VCaP (cell line): ENCODE data around the gene CYP2A6.
"Not testable (repeated sequence)": the region's sequence is repeated elsewhere in the genome, so short reads cannot be mapped to it uniquely, and the experiment has no call there.

Source experiments
- H3K27ac ChIP-seq: fragments of 450-650 bp; 2 replicates; pipeline ENCODE4 v1.5.1; 2017
- TF ChIP-seq, protein P1 (sequence below): fragments of 450-650 bp; conservative IDR thresholded peaks from 2 replicates; pipeline ENCODE4 v1.5.1; 2017; ENCODE audit warnings: mild to moderate bottlenecking, moderate library complexity

Gene CYP2A6

DNA sequence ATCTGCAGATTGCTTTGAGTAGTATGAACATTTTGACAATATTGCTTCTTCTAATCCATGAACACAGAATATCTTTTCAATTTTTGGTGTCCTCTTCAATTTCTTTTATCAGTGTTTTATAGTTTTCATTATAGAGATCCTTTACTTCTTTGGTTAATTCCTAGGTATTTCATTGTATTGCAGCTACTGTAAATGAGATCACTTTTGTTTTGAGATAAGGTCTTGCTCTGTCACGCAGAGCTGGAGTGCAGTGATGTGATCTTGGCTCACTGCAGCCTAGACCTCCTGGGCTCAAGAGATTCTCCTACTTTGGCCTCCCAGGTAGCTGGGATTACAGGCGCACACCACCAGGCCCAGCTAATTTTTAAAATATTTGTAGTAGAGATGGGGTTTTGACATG is 22.0 kb upstream of the CYP2A6 start:
- TF ChIP-seq, protein P1, sequence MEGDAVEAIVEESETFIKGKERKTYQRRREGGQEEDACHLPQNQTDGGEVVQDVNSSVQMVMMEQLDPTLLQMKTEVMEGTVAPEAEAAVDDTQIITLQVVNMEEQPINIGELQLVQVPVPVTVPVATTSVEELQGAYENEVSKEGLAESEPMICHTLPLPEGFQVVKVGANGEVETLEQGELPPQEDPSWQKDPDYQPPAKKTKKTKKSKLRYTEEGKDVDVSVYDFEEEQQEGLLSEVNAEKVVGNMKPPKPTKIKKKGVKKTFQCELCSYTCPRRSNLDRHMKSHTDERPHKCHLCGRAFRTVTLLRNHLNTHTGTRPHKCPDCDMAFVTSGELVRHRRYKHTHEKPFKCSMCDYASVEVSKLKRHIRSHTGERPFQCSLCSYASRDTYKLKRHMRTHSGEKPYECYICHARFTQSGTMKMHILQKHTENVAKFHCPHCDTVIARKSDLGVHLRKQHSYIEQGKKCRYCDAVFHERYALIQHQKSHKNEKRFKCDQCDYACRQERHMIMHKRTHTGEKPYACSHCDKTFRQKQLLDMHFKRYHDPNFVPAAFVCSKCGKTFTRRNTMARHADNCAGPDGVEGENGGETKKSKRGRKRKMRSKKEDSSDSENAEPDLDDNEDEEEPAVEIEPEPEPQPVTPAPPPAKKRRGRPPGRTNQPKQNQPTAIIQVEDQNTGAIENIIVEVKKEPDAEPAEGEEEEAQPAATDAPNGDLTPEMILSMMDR, result no peak
- no peak overlapping the region for H3K27ac ChIP-seq

DNA sequence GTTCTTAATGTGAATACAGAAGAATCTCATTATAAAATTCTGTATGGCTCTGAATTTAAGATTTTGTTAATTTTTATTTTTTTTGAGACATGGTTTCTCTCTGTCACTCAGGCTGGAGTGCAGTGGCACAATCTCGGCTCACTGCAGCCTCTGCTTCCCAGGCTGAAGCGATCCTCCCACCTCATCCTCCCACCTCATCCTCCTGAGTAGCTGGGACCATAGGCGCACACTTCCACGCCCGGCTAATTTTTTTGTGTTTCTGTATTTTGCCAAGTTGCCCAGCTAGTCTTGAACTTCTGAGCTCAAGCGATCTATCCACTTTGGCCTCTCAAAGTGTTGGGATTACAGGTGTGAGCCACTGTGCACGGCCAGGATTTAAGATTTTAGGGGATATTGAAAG is 17.5 kb upstream of the CYP2A6 start:
- H3K27ac ChIP-seq, result no peak overlapping the region
- TF ChIP-seq, protein P1, result no peak

DNA sequence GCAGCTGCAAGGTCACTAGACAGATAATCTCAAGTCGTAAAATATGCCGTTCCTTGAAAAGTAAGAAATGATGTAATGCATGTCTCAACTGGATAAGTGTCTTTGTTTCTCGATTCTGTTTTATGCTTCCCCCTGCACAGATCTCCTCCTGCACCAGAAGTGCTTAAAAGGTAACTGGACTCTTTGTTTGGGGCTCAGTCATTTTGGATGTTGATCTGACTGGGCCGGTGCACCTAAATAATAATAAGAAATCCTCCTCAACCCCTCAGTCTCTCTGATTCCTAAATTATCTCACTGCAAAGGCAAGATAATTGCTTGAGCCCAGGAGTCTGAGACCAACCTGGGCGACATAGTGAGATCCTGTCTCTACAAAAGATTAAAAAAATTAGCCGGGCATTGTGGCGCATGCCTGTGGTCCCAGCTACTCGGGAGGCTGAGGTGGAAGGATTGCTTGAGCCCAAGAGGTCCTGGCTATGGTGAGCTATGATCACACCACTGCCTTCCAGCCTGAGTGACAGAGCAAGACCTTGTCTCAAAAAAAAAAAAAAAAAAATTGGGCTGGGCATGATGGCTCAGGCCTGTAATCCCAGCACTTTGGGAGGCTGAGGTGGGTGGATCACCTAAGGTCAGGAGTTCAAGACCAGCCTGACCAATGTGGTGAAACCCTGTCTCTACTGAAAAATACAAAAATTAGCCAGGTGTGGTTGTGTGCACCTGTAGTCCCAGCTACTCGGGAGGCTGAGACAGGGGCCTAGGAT is 14.7 kb upstream of the CYP2A6 start:
- not testable (repeated sequence) for H3K27ac ChIP-seq

DNA sequence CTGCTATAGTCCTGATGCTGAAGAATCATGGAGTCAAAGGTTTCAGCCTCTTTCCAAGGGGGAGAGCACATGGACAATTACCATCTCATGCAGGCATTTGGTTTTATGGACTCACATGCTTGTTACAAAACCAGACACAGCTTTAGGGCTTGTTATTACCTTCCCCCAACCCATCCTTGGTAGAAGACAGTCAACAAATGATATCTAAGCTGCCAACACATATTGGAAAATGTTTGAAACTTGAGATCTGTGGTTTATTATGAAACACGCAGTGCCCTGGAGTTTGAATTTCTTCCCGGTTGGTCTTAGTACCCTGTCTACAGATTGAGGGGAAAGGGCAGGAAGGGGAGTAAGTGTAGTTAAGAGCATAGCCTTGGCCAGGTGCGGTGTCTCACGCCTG is 12.5 kb upstream of the CYP2A6 start:
- TF ChIP-seq, protein P1, result no peak
- no peak overlapping the region for H3K27ac ChIP-seq

DNA sequence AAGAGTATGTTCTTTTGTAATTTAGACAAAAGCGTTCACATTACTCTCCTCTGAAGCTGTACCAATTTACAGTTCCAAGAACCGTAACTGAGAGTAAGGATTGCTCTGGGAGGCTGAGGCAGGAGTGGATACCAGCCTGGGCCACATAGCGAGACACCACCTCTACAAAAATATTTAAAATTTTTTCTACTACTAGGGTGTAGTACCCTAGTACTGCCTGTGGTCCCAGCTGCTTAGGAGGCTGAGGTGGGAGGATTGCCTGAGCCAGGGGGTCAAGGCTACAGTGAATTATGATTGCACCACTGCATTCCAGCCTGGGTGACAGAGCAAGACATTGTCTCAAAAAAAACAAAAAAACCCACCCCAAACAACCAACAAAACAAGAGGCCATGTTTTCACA is 12.1 kb upstream of the CYP2A6 start:
- TF ChIP-seq, protein P1, result no peak
- no peak overlapping the region for H3K27ac ChIP-seq

DNA sequence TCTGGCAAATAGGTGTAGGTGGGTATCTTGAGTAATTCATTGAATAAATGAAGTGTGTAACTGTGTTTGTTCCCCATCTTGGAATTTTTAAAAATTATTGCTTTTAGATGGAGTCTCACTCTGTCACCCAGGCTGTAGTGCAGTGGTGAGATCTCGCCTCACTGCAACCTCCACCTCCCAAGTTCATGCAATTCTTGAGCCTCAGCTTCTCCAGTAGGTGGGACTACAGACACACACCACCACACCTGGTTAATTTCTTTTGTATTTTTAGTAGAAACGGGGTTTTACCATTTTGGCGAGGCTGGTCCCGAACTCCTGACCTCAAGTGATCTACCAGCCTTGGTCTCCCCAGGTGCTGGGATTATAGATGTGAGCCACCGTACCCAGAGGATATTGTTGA is 7.9 kb upstream of the CYP2A6 start:
- H3K27ac ChIP-seq, result no peak overlapping the region
- TF ChIP-seq, protein P1, result no peak

DNA sequence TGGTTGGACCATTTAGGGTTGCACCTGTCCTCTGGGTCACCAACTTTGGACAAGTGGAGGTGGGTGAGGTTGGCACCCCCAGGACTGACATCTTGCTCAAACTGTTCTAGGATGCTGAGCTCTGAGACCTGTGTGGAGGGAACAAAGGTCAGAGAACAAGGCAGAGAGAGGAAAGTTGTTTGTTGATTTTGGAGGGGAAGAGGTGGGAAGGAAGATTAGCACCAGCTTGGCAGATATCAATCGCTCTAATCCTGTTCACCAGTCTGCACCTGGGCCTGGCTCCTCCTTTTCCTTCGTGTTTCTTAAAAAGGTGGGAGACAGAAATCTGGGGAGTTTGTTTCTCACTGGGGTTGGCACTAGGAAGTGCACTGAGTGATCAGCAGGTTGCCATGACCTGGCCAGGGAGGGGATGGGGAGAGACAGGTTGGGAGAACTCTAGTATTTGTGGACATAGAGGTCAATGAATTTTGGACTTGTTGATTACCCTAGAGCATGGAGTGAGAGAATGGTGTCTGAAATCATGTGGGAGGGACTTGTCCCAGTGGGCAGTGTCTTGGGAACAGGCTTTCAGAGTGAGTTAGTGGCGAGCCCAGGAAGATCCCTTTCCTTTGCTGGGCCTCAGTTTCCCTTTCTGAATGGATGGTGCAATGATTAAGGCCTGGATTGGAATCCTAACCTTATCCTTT is 2.4 kb upstream of the CYP2A6 start:
- H3K27ac ChIP-seq, result not testable (repeated sequence)

DNA sequence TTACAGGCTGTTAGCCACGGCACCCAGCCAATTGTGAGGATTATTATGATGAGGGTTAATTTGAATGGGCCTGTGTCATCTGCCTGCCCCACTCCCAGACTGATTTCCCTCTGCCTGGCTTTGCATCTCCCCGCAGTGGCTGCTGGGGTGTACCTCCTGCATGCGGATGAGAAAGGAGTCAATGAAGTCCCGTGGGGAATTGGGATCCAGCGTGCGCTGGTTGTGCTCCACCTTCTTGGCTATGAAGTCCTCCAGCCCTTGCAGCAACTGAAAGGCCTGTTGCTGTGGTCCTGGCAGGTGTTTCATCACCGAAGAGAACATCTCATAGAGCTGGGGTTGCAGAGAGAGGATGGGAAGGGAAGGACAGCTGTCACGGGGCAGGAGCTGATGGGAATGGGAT is 3.5 kb downstream of the CYP2A6 start:
- not testable (repeated sequence) for H3K27ac ChIP-seq

DNA sequence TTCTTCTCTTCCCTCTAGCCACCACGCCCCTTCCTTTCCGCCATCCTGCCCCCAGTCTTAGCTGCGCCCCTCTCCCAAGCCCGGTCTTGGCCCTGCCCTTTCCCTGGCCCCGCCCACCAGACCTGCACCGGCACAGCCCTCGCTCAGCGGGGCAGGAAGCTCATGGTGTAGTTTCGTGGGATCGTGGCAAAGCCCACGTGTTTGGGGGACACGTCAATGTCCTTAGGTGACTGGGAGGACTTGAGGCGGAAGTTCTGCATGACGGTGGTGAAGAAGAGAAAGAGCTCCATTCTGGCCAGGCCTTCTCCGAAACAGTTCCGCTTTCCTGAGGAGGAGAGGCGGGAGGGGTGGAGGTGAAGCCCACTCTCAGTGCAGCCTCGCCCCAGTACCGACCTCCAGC is 6.6 kb downstream of the CYP2A6 start:
- not testable (repeated sequence) for H3K27ac ChIP-seq

DNA sequence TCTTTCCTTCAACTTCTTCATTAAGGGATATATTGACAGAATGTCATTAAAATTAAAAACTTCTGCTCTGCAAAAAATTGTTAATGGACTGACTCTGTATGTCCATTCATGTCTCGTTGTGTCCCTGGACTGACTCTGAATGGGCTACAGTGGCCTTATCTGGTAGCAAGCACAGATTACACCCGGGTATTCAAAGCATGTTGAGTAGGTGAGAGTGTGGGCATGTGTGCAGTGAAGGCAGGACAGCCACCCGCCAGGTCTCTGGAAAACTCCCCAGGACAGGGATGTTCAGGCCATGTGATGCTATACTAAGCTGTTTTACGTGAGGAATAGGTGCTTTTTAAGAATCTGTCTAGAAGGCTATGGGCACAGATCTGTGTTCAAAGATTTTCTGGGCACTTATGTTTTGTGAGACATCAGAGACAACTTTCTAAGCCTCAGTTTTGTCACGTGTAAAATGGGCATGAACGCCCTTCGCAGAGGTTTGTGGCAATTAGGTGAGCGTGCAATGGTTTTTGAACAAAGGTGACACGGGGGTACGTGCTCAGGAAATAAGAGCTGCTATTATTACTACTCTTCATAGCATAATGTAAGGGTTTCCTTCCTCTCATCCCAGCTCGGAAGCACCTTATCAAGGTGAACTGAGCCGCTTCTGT is 7.1 kb downstream of the CYP2A6 start:
- not testable (repeated sequence) for H3K27ac ChIP-seq

DNA sequence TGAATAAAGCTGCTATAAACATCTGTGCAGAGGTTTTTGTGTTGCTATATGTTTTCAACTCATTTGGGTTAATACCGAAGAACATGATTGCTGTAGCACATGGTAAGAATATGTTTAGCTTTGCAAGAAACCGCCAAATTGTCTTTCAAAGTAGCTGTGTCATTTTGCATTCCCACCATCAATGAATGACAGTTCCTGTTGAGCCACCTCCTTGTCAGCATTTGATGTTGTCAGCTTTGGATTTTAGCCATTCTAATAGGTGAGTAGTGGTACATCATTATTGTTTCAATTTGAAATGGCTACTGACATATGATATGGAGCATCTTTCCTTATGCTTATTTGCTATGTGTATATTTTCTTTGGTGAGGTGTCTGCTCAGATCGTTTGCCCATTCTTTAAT is 8.2 kb downstream of the CYP2A6 start:
- not testable (repeated sequence) for H3K27ac ChIP-seq

DNA sequence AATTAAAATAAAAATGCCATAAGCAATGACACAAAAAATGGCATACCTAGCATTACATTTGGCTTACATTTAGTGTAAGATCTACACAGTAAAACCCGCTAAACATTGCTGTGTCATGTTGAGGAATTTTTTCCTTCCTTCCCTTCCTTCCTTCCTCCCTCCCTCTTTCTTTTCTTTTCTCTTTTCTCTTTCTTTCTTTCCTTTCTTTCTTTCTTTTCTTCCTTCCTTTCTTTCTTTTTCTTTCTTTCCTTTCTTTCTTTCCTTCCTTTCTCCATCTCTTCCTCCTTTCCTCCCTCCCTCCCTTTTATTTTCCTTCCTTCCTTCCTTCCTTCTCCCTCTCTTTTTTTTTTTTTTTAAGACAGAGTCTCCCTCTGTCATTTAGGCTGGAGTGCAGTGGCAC is 11.8 kb downstream of the CYP2A6 start:
- H3K27ac ChIP-seq, result not testable (repeated sequence)
